HepG2 (cell line): Measurements from ENCODE around the gene RASD1.

Source experiments
- CBX2 ChIP-seq, 2 experiments: fragments of 200-600 bp in 1 of 2; sonication (generic); formaldehyde crosslinking in 1 of 2; IDR thresholded peaks; 2 replicates each; pipeline versions ENCODE4 v1.7.0 to v1.8.1; 2018 to 2022; ENCODE audit warnings: low read depth in 2 of 2, low read length in 1 of 2, mild to moderate bottlenecking in 1 of 2, missing genetic modification reagents in 1 of 2
- CTCF ChIP-seq: sonication (generic); formaldehyde crosslinking; IDR thresholded peaks from 2 replicates; pipeline ENCODE4 v1.5.0; 2020; ENCODE audit warnings: mild to moderate bottlenecking, missing genetic modification reagents, moderate library complexity
- EP300 ChIP-seq, 3 experiments: sonication (generic) in 1 of 3; formaldehyde crosslinking in 1 of 3; IDR thresholded peaks; 2 replicates each; pipeline versions ENCODE4 v1.5.1 to v1.6.1; 2011 to 2020; ENCODE audit warnings: low read depth in 2 of 3, low read length in 2 of 3, borderline replicate concordance in 1 of 3, improper control_type of control experiment in 1 of 3, mild to moderate bottlenecking in 1 of 3, missing genetic modification reagents in 1 of 3, moderate library complexity in 1 of 3
- GPBP1L1 ChIP-seq: sonication (generic); formaldehyde crosslinking; IDR thresholded peaks from 2 replicates; pipeline ENCODE4 v1.5.0; 2020; ENCODE audit warnings: mild to moderate bottlenecking, missing genetic modification reagents
- HCFC1 ChIP-seq: fragments of 150-350 bp; IDR thresholded peaks from 2 replicates; pipeline ENCODE4 v1.6.1; 2014; ENCODE audit warnings: low read depth, low read length
- HOXA7 ChIP-seq: sonication (generic); formaldehyde crosslinking; IDR thresholded peaks from 2 replicates; pipeline ENCODE4 v1.8.1; 2022; ENCODE audit warnings: mild to moderate bottlenecking, missing genetic modification reagents, moderate library complexity
- MYC ChIP-seq: sonication (generic); formaldehyde crosslinking; IDR thresholded peaks from 2 replicates; pipeline ENCODE4 v1.9.0; 2021; ENCODE audit warnings: missing genetic modification reagents, borderline replicate concordance
- POLR2A ChIP-seq, 2 experiments: IDR thresholded peaks; 2 replicates each; pipeline ENCODE4 v1.6.1; 2011; ENCODE audit warnings: low read depth in 2 of 2, low read length in 2 of 2, mild to moderate bottlenecking in 1 of 2, moderate library complexity in 1 of 2; ENCODE audit not compliant: insufficient read depth in 1 of 2
- ZBTB49 ChIP-seq: sonication (generic); formaldehyde crosslinking; IDR thresholded peaks from 2 replicates; pipeline ENCODE4 v1.4.0; 2020; ENCODE audit warnings: missing genetic modification reagents, borderline replicate concordance

- TF ChIP-seq CBX2 (IDR thresholded peaks at IDR 0.05; ENCODE audit: low read depth, low read length): no peak
- TF ChIP-seq CBX2 (CRISPR knock-in tag; IDR thresholded peaks at IDR 0.05; ENCODE audit: low read depth): no peak
- no peak for TF ChIP-seq GPBP1L1 (CRISPR knock-in tag)
- no peak for TF ChIP-seq HCFC1
- no peak for TF ChIP-seq ZBTB49 (CRISPR knock-in tag)
- TF ChIP-seq CTCF (CRISPR knock-in tag): no peak
- no peak for TF ChIP-seq EP300 (IDR thresholded peaks at IDR 0.05; ENCODE audit: low read depth in 2 of 2, low read length in 2 of 2)
- TF ChIP-seq EP300 (CRISPR knock-in tag; IDR thresholded peaks at IDR 0.05; ENCODE audit: borderline replicate concordance): no peak
- no peak for TF ChIP-seq MYC (CRISPR knock-in tag)
- TF ChIP-seq HOXA7 (CRISPR knock-in tag): no peak
- no peak for TF ChIP-seq POLR2A (IDR thresholded peaks at IDR 0.05; ENCODE audit: insufficient read depth in 1 of 2, low read depth in 2 of 2, low read length in 2 of 2)
Measured at GRCh38 chr17:17509601-17510425, 13.6 kb upstream of the RASD1 start.
